Measurements from ENCODE around the gene PACSIN1.

DNA sequence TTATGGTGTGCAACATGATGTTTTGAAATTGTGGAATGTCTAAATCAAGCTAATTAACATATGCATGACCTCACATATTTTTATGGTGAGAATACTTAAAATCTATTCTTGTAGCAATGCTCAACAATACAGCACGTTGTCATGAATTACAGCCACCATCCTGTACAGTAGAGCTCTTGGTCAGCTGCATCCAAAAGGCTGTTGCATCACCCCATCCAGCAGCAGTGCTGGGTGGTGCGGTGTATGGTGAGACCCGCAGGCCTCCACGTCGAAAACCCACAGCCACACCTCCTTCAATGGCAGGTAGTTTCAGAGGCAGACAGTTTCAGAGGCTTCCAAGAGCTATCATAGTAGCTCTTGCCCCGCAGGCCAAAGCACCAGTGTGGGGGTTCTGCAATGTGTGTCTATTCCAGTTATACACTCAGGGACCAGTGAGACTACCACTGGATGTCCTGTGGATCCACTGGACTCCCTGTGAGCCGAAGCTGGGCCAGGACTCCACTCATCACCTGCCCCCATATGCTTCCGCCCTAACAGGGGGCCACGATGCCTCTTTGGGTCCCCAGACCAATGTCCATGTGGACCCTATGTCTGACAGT, 23.4 kb downstream of the PACSIN1 start:
- TF ChIP-seq, protein P1, sequence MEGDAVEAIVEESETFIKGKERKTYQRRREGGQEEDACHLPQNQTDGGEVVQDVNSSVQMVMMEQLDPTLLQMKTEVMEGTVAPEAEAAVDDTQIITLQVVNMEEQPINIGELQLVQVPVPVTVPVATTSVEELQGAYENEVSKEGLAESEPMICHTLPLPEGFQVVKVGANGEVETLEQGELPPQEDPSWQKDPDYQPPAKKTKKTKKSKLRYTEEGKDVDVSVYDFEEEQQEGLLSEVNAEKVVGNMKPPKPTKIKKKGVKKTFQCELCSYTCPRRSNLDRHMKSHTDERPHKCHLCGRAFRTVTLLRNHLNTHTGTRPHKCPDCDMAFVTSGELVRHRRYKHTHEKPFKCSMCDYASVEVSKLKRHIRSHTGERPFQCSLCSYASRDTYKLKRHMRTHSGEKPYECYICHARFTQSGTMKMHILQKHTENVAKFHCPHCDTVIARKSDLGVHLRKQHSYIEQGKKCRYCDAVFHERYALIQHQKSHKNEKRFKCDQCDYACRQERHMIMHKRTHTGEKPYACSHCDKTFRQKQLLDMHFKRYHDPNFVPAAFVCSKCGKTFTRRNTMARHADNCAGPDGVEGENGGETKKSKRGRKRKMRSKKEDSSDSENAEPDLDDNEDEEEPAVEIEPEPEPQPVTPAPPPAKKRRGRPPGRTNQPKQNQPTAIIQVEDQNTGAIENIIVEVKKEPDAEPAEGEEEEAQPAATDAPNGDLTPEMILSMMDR (IDR thresholded peaks at IDR 0.05) = no peak
- no peak for TF ChIP-seq POLR2A (IDR thresholded peaks at IDR 0.05)
